HG03457 (cell line): ENCODE results near the gene ACAD11.
"Not testable (repeated sequence)": the region's sequence is repeated elsewhere in the genome, so short reads cannot be mapped to it uniquely, and the experiment has no call there.

Experiments
- ATAC-seq: cut with Tn5 transposase; IDR thresholded peaks from one replicate; pipeline ENCODE4 v1.9.1; 2021; ENCODE audit warnings: moderate number of reproducible peaks; ENCODE audit not compliant: unreplicated experiment

Gene ACAD11

GRCh38 chr3:132650153-132650552 lies 9.5 kb downstream of the ACAD11 start:
- ATAC-seq: no peak

DNA sequence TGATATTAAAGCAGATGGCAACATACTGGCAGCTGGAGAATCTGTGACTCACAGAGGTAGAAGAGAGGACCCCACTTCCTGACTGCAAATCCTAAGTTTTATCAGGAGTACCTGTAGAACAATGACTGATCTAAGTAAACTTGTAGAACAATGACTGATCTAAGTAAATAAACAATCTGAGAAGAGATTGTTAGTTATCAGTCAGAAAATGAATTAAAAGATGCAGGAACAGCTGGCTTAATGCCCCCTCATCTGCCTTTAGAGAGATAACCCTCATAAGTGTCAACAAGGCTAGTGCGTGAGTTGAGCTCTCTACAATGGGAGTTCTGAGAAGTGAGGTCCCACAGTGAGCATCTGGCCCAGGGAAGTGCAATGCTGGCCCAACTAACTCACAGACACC lies 14.6 kb downstream of the ACAD11 start:
- no peak for ATAC-seq

DNA sequence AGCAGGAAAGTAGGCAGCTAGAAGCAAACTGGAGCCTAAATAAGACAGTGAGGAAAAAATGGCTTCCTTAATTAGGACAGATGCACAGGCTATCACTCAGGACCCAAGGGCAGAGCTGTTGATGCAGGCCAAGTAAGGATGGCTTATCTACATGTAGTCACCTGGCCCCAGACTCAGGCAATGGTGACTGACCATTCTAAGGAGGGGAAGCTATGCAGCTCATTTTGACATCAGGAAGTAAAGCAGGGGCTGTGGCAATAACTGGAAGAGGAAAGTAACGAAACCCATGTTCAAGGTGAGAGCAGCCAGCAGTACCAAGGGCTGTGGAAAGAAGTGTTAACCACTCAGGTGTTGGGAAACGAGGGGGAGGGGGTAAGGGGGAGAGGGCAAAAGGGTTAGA lies 16.2 kb downstream of the ACAD11 start:
- ATAC-seq: no peak

DNA sequence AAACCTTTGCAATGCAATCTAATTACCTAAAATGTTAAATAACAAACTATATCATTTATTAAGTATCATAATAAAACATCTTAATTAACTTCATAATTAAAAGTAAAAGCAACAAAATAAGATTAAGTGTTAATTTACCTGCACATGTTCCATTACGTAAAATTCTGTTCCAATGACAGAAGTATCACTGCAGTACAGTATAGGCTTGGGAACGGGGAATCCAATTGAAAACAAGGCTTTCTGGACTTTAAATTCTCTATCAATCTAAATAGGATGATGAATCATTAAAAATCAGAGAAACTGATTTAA lies 17.1 kb downstream of the ACAD11 start:
- ATAC-seq: no peak

GRCh38 chr3:132641837-132642538 lies 17.6 kb downstream of the ACAD11 start:
- ATAC-seq: no peak

GRCh38 chr3:132641427-132641826 lies 18.2 kb downstream of the ACAD11 start:
- not testable (repeated sequence) for ATAC-seq

- ATAC-seq: no peak
Observed at GRCh38 chr3:132638706-132639105, 20.9 kb downstream of the ACAD11 start.

GRCh38 chr3:132637590-132637989 lies 22.0 kb downstream of the ACAD11 start:
- ATAC-seq: no peak

DNA sequence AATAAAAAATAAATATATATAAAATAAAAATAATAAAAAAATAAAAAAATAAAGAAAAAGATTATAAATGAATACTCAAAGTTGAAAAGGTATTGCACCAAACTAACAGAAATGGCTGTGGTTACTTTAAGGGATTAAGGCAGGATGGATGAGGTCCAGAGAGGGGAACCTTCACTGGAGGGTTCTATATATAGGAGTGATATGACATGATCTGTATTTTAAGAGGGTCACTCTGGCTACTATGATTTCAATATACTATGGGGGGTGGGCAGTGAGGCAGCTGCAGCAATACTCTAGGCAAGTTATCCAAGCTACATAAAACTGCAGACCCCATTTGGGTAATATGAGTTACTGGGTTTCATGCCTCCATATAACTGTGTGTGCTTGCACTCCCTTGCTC lies 24.6 kb downstream of the ACAD11 start:
- no peak for ATAC-seq

GRCh38 chr3:132630612-132631011 lies 29.0 kb downstream of the ACAD11 start:
- no peak for ATAC-seq

- no peak for ATAC-seq
Observed at GRCh38 chr3:132629928-132630327, 29.7 kb downstream of the ACAD11 start.

DNA sequence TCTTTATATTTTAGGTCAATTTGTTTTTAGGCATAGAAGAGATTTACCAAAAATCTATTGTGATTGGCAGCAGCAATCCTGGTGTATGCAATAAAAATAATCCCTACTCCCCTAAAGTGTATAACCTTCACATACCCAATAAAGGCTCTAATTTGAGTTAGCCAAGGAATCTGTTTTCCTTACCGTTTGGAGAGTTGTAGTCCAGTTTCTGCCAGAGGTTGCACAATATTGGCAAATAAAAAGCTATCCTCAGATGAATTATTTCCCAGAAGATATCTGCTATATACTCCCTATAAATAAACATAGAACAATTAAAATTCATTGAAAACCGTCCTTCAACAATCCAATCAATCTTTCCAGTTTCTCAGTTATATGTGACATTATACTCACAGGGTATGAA lies 31.5 kb downstream of the ACAD11 start:
- ATAC-seq: no peak

GRCh38 chr3:132626955-132627354 lies 32.7 kb downstream of the ACAD11 start:
- no peak for ATAC-seq

DNA sequence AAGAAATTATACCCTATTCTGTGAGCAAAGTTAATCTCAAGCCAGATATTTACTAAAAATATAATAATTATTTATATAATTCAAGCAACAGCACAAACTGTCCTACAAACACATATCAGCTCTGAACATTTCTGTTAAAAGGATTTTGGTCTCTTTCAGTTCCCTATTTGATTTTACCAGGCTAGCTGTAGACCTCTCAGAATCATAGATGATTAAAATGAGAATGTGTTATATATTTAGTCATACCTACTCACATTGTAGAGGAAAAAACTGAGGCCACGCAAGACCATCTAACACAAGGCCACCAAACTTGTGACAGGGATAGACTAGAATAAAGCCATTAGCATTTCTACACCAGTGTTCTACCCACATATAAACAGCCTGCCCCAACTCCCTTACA lies 34.0 kb downstream of the ACAD11 start:
- peak; percentile 81 for ATAC-seq

GRCh38 chr3:132624790-132625189 lies 34.8 kb downstream of the ACAD11 start:
- no peak for ATAC-seq

DNA sequence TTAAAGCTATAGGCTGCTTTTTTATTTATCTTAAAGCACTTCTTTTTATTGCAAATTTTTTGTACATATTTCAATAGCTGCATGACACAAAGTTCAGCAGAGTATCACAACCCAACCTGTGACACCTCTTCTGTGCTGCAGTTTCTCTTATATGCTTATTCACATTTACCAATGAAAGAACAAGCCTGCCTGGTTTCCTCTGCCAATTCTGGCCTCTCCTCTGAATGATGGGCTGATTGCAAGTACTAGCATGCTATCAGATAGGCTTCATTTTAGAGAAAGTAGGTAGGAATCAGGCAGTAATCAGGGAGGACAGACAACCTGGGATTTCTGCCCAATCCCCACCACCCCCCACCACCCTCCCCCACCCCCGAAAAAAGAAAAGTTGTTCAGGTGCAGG lies 36.0 kb downstream of the ACAD11 start:
- ATAC-seq: no peak

DNA sequence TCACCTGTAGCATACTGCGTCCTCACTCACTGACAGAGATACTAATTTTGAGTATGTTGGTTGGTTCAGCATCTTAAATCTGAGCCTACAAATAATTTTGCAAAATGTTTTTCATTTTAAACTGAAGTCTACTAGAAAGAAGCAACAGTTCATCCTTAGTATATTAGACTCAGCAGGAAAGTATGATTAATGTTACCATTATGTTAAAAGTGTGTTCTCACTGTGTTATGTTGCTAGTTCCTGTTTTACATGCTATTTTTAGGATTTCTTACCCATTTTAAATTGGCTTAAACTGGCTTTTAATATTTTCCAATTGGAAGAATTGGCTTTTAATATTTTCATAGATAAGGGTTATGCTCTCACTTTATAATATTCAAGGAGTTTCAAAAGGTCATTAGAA lies 36.8 kb downstream of the ACAD11 start:
- no peak for ATAC-seq

- ATAC-seq: no peak
Observed at GRCh38 chr3:132622148-132622547, 37.5 kb downstream of the ACAD11 start.

DNA sequence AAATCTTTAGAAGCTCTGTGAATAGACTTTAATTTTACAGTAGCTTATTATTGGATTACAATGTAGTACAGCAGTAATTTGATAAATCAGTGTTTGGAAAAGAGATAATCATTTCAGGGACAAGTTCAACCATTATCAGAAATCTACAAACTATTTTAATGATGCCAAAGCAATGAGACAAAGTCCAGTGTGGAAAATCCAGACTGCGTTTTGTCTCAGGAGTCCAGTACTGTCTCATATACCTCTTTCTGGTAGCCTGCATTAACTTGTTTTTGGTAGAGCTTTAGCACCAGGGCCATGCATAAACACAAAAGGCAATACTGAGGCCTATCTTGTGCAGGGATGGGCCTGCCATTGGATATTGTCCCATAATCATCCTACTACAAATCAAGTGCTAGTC lies 42.8 kb downstream of the ACAD11 start:
- no peak for ATAC-seq

DNA sequence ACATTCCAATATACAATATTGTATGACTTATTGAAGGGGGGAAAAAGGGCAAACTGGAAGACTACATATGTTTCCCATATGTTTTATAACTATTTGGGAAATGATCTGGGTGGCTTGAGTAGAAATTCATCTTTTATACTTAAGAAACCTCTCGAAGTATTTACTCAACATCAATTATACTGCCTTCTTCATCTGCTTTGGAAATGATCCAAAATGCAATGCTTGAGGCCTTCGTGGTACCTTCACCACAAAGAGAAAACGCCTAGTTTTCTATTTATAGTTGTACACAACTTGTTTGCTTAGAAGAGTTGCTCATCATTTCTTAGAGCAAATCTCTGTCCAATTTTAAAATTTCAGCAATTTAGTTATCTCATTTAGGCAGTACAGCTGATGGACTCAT lies 43.7 kb downstream of the ACAD11 start:
- no peak for ATAC-seq

- ATAC-seq: not testable (repeated sequence)
Observed at GRCh38 chr3:132615301-132615700, 44.3 kb downstream of the ACAD11 start.

DNA sequence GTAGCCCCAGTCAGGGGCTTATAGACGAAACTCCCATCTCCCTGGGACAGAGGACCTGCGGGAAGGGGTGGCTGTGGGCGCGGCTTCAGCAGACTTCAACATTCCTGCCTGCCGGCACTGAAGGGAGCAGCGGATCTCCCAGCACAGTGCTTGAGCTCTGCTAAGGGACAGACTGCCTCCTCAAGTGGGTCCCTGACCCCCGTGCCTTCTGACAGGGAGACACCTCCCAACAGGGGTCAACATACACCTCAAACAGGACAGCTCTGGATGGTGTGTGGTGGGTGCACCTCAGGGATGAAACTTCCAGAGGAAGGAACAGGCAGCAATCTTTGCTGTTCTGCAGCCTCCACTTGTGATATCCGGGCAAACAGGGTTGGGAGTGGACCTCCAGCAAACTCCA lies 53.0 kb downstream of the ACAD11 start:
- not testable (repeated sequence) for ATAC-seq

GRCh38 chr3:132606085-132606484 lies 53.5 kb downstream of the ACAD11 start:
- ATAC-seq: no peak
